KMS-11 (cell line): Measurements from ENCODE around the gene CDKN3.
"Not testable (repeated sequence)": the region's sequence is repeated elsewhere in the genome, so short reads cannot be mapped to it uniquely, and the experiment has no call there.

Source experiments
- H2AFZ ChIP-seq: fragments of 200-600 bp; sonication (generic); 2 replicates; pipeline ENCODE4 v1.6.1; 2016; ENCODE audit warnings: antibody characterized with exemption, mixed run types, low read depth
- H3K27ac ChIP-seq: fragments of 200-600 bp; sonication (generic); 2 replicates; pipeline ENCODE4 v1.6.1; 2016; ENCODE audit warnings: mild to moderate bottlenecking, mixed run types
- H3K27me3 ChIP-seq: fragments of 200-600 bp; sonication (generic); 2 replicates; pipeline ENCODE4 v1.6.1; 2017; ENCODE audit warnings: mild to moderate bottlenecking, low read depth, mixed run types, moderate library complexity; ENCODE audit not compliant: insufficient read depth
- H3K36me3 ChIP-seq: fragments of 200-600 bp; sonication (generic); 2 replicates; pipeline ENCODE4 v1.6.1; 2017; ENCODE audit warnings: mild to moderate bottlenecking, mixed run types; ENCODE audit not compliant: insufficient read depth
- H3K4me1 ChIP-seq: fragments of 200-600 bp; sonication (generic); 2 replicates; pipeline ENCODE4 v1.6.1; 2016; ENCODE audit warnings: mild to moderate bottlenecking, low read depth, mixed run types; ENCODE audit not compliant: poor library complexity, severe bottlenecking
- H3K4me2 ChIP-seq: fragments of 200-600 bp; sonication (generic); 2 replicates; pipeline ENCODE4 v1.7.0; 2016; ENCODE audit warnings: mild to moderate bottlenecking, mixed run types
- H3K4me3 ChIP-seq: fragments of 200-600 bp; sonication (generic); IDR thresholded peaks from 2 replicates; pipeline ENCODE4 v1.6.1; 2017; ENCODE audit warnings: low read depth, low read length, mixed read lengths; ENCODE audit not compliant: insufficient read depth
- H3K79me2 ChIP-seq: fragments of 200-600 bp; sonication (generic); 2 replicates; pipeline ENCODE4 v1.6.1; 2016; ENCODE audit warnings: low read depth, mixed run types; ENCODE audit not compliant: insufficient read depth
- H3K9ac ChIP-seq: fragments of 200-600 bp; sonication (generic); 2 replicates; pipeline ENCODE4 v1.6.1; 2016; ENCODE audit warnings: mild to moderate bottlenecking, mixed run types
- H4K20me1 ChIP-seq: fragments of 200-600 bp; sonication (generic); 2 replicates; pipeline ENCODE4 v1.6.1; 2016; ENCODE audit warnings: mild to moderate bottlenecking, mixed run types; ENCODE audit not compliant: insufficient read depth
- CTCF ChIP-seq: fragments of 200-600 bp; sonication (generic); conservative IDR thresholded peaks from 2 replicates; pipeline ENCODE4 v1.6.1; 2017; ENCODE audit warnings: low read depth, mild to moderate bottlenecking, antibody characterized with exemption, low read length, moderate library complexity, mixed read lengths

The CDKN3 gene

DNA sequence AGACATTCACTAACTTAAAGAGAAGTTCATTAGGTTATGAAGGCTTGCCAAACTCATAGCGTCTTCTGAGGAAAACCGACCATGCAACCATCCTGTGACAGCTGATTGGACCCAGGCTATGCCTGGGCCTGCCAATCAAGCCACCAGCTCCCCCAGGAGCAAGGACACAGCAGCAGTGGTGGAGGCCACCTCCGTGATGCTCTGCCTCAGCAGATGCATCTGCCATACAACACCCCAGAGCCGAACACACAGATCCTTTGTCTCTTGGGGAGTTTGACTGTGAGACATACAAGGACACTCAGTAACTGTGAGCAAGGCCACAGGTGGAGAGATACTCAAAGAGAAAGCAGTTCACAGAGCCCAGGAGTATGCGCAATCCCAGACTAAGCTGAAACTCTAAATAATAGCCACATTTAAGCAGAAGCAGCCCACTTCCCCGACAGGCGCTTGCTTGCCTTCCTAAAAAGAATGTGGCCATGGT lies 54.4 kb downstream of the CDKN3 start:
- Histone ChIP-seq H3K4me1 (no peaks in the 10 kb centered on the region), H3K79me2 (no peaks in the 10 kb centered on the region), H3K9ac (no peak overlapping the region), H2AFZ (no peak overlapping the region), H3K27ac (no peak overlapping the region), H3K36me3 (no peaks in the 10 kb centered on the region), H3K4me2 (no peak overlapping the region), H3K27me3 (no peaks in the 10 kb centered on the region), H3K4me3 (no peak overlapping the region), H4K20me1 (no peaks in the 10 kb centered on the region)
- no peak for TF ChIP-seq CTCF

DNA sequence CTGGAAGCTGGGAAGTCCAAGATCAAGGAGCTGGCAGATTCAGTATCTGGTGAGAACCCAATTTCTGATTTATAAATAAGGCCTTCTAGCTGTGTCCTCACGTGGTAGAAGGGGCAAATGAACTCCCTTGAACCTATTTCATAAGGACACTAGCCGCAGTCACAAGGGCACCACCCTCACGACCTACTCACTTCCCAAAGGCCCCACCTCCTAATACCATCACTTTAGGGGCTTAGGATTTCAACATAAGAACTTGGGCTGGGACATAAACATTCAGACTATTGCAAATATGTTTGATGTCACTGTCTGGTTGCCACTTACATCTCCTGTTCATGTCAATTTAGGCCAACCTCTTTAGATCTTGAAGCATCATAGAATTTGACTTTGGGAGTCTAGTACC lies 55.2 kb downstream of the CDKN3 start:
- Histone ChIP-seq H3K4me1 (no peaks in the 10 kb centered on the region), H3K4me3 (no peak overlapping the region), H3K4me2 (no peak overlapping the region), H3K27me3 (no peaks in the 10 kb centered on the region), H4K20me1 (no peaks in the 10 kb centered on the region), H3K27ac (no peak overlapping the region), H3K79me2 (no peaks in the 10 kb centered on the region), H3K9ac (no peak overlapping the region), H3K36me3 (no peaks in the 10 kb centered on the region), H2AFZ (no peak overlapping the region)
- TF ChIP-seq CTCF: no peak

- no peak overlapping the region for H3K4me3 ChIP-seq
- no peaks in the 10 kb centered on the region for H3K27me3 ChIP-seq
- H3K36me3 ChIP-seq: no peaks in the 10 kb centered on the region
- H3K79me2 ChIP-seq: no peaks in the 10 kb centered on the region
- H4K20me1 ChIP-seq: no peaks in the 10 kb centered on the region
- no peaks in the 10 kb centered on the region for H3K4me1 ChIP-seq
- no peak overlapping the region for H3K9ac ChIP-seq
- H2AFZ ChIP-seq: no peak overlapping the region
- TF ChIP-seq CTCF: no peak
- H3K4me2 ChIP-seq: no peak overlapping the region
- H3K27ac ChIP-seq: no peak overlapping the region
Observed at GRCh38 chr14:54453252-54453651, 56.4 kb downstream of the CDKN3 start.

GRCh38 chr14:54453990-54454389 lies 57.2 kb downstream of the CDKN3 start:
- H3K36me3 ChIP-seq, H3K4me3 ChIP-seq, H3K4me1 ChIP-seq, H3K4me2 ChIP-seq, H3K79me2 ChIP-seq, H3K27me3 ChIP-seq, H2AFZ ChIP-seq, H3K9ac ChIP-seq, H4K20me1 ChIP-seq, H3K27ac ChIP-seq: not testable (repeated sequence)

DNA sequence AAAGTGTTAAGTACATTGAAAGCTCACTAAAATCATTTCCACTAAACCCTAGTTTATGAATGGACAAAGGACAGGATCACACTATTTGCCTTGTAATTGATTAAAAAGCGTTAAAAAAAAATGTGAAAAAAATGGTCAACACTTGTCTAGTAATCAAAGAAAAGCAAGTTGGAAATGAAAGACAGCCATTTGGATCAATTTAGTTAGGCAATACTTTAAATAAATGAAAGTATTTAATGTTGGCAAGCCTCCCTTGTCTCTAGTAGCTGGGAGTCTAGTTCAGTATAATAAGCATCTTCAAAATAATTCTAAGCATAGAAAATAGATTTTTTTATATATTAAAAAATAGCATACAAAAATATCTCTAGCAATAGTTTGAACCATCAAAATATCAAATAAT lies 58.6 kb downstream of the CDKN3 start:
- Histone ChIP-seq H2AFZ (no peak overlapping the region), H3K4me2 (no peak overlapping the region), H3K4me3 (no peak overlapping the region), H3K9ac (no peak overlapping the region), H3K36me3 (no peaks in the 10 kb centered on the region), H3K4me1 (no peaks in the 10 kb centered on the region), H3K79me2 (no peaks in the 10 kb centered on the region), H4K20me1 (no peaks in the 10 kb centered on the region), H3K27ac (no peak overlapping the region), H3K27me3 (no peaks in the 10 kb centered on the region)
- no peak for TF ChIP-seq CTCF

DNA sequence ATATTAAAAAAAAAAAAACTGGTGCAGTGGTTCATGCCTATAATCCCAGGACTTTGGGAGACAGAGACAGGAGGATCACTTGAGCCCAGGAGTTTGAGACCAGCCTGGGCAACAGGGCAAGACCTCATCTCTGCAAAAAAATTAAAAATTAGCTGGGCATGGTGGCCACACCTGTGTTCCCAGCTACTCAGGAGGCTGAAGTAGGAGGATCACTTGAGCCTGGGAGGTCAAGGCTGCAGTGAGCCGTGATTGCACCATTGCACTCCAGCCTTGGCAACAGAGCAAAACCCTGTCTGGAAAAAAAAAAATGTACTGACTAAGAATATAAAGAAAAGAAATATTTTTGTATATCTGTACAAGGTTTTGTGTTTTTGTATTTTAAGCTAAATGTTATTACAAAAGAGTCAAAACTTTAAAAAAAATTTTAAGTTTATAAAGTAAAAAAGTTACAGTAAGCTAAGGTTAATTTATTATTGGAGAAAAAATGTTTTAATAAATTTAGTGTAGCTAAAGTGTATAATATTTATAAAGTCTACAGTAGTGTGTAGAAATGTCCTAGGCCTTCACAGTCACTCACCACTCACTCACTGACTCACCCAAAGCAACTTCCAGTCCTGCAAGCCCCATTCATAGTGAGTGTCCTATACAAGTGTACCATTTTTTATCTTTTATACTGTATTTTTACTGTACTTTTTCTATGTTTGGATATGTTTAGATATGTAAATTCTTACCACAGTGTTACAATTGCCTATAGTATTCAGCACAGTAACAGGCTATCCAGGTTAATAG lies 60.2 kb downstream of the CDKN3 start:
- H3K27ac ChIP-seq, H3K9ac ChIP-seq, H3K4me3 ChIP-seq, H3K79me2 ChIP-seq, H4K20me1 ChIP-seq, H2AFZ ChIP-seq, H3K4me2 ChIP-seq, H3K27me3 ChIP-seq, H3K36me3 ChIP-seq, H3K4me1 ChIP-seq: not testable (repeated sequence)
